ENCODE results near the gene DNHD1.

DNHD1 gene

GRCh38 chr11:6485661-6486060 is 11.4 kb upstream of the DNHD1 start:
- TF ChIP-seq POLR2AphosphoS5 (IDR thresholded peaks at IDR 0.05; ENCODE audit: low read depth, low read length) (no peak), TAF1 (IDR thresholded peaks at IDR 0.05; ENCODE audit: borderline replicate concordance, insufficient read depth, low read length) (no peak)
- TF ChIP-seq, protein P1, sequence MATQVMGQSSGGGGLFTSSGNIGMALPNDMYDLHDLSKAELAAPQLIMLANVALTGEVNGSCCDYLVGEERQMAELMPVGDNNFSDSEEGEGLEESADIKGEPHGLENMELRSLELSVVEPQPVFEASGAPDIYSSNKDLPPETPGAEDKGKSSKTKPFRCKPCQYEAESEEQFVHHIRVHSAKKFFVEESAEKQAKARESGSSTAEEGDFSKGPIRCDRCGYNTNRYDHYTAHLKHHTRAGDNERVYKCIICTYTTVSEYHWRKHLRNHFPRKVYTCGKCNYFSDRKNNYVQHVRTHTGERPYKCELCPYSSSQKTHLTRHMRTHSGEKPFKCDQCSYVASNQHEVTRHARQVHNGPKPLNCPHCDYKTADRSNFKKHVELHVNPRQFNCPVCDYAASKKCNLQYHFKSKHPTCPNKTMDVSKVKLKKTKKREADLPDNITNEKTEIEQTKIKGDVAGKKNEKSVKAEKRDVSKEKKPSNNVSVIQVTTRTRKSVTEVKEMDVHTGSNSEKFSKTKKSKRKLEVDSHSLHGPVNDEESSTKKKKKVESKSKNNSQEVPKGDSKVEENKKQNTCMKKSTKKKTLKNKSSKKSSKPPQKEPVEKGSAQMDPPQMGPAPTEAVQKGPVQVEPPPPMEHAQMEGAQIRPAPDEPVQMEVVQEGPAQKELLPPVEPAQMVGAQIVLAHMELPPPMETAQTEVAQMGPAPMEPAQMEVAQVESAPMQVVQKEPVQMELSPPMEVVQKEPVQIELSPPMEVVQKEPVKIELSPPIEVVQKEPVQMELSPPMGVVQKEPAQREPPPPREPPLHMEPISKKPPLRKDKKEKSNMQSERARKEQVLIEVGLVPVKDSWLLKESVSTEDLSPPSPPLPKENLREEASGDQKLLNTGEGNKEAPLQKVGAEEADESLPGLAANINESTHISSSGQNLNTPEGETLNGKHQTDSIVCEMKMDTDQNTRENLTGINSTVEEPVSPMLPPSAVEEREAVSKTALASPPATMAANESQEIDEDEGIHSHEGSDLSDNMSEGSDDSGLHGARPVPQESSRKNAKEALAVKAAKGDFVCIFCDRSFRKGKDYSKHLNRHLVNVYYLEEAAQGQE (IDR thresholded peaks at IDR 0.05; ENCODE audit: insufficient read depth in 1 of 2, low read depth in 2 of 2, low read length in 2 of 2): no peak

DNA sequence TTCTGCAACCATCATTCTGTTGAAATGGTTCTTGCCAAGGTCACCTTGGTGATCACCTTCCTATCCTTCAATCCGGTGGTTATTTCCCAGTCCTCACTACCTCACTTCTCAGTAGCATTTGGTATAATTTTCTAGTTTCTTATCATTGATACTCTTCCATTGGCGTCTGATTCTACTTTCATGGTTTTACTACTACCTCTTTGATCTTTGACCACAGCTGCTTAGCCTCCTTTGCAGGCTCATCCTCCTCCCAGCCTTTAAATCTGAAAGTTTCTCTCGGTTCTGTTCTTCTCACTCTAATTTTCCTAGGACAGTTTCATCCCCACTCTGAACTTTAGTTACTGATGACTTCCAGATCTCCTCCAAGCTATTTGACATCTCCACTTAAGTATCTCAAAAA is 10.8 kb upstream of the DNHD1 start:
- TF ChIP-seq, protein P1 (IDR thresholded peaks at IDR 0.05; ENCODE audit: insufficient read depth in 1 of 2, low read depth in 2 of 2, low read length in 2 of 2): no peak
- TF ChIP-seq POLR2AphosphoS5 (IDR thresholded peaks at IDR 0.05; ENCODE audit: low read depth, low read length): no peak
- TF ChIP-seq TAF1 (IDR thresholded peaks at IDR 0.05; ENCODE audit: borderline replicate concordance, insufficient read depth, low read length): no peak
- no peak for TF ChIP-seq SIN3A (IDR thresholded peaks at IDR 0.05; ENCODE audit: borderline replicate concordance, insufficient read depth, low read length)
- TF ChIP-seq FOXP2 (optimal IDR thresholded peaks at IDR 0.05; ENCODE audit: borderline replicate concordance, extremely low read depth, extremely low read length, insufficient read depth): no peak

- no peak for TF ChIP-seq TAF1 (IDR thresholded peaks at IDR 0.05; ENCODE audit: borderline replicate concordance, insufficient read depth, low read length)
- no peak for TF ChIP-seq SIN3A (IDR thresholded peaks at IDR 0.05; ENCODE audit: borderline replicate concordance, insufficient read depth, low read length)
Observed at GRCh38 chr11:6486938-6487337, 10.1 kb upstream of the DNHD1 start.

DNA sequence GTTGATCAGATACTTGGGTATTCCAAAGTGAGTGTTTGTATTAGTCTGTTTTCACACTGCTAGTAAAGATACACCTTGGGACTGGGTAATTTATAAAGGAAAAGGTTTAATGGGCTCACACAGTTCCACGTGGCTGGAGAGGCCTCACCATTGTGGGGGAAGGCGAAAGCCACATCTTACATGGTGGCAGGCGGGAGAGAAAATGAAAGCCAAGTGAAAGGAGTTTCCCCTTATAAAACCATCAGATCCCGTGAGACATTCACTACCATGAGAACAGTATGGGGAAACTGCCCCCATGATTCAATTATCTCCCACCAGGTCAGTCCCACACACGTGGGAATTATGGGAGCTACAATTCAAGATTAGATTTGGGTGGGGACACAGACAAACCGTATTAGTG is 8.7 kb upstream of the DNHD1 start:
- TF ChIP-seq FOXP2 (optimal IDR thresholded peaks at IDR 0.05; ENCODE audit: borderline replicate concordance, extremely low read depth, extremely low read length, insufficient read depth) (no peak), POLR2AphosphoS5 (IDR thresholded peaks at IDR 0.05; ENCODE audit: low read depth, low read length) (no peak), TAF1 (IDR thresholded peaks at IDR 0.05; ENCODE audit: borderline replicate concordance, insufficient read depth, low read length) (no peak), SIN3A (IDR thresholded peaks at IDR 0.05; ENCODE audit: borderline replicate concordance, insufficient read depth, low read length) (no peak)
- TF ChIP-seq, protein P1 (IDR thresholded peaks at IDR 0.05; ENCODE audit: insufficient read depth in 1 of 2, low read depth in 2 of 2, low read length in 2 of 2): no peak

DNA sequence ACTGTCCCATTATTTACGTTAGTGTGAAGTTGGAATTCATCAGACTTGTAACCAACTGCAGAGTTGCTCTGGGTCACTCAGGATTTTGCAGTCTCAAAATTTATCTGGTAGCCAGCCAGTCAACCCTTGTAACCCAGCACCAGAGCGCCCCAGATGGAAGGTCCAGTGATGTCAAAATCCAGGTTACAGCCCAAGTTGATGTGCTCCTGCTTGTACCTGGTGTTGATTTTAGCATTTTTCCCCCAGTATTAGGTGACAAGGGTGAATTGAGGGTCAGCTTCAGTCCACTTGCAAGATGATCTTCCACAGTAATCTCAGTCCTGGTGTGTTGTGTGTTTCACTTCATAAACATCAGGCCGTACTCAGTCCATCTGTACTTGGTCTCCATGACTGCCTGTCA is 8.3 kb upstream of the DNHD1 start:
- TF ChIP-seq POLR2AphosphoS5 (IDR thresholded peaks at IDR 0.05; ENCODE audit: low read depth, low read length) (no peak), SIN3A (IDR thresholded peaks at IDR 0.05; ENCODE audit: borderline replicate concordance, insufficient read depth, low read length) (no peak), TAF1 (IDR thresholded peaks at IDR 0.05; ENCODE audit: borderline replicate concordance, insufficient read depth, low read length) (no peak), FOXP2 (optimal IDR thresholded peaks at IDR 0.05; ENCODE audit: borderline replicate concordance, extremely low read depth, extremely low read length, insufficient read depth) (no peak)
- TF ChIP-seq, protein P1 (IDR thresholded peaks at IDR 0.05; ENCODE audit: insufficient read depth in 1 of 2, low read depth in 2 of 2, low read length in 2 of 2): no peak
